OCI-LY1 (cell line): ENCODE measurements around the gene STAB1.

Experiments
- H2AFZ ChIP-seq: fragments of 200-600 bp; sonication (generic), shearing (Covaris generic); 2 replicates; pipeline ENCODE4 v1.6.0; 2014; ENCODE audit warnings: antibody characterized with exemption, mild to moderate bottlenecking, low read length
- H3F3A ChIP-seq: fragments of 200-600 bp; sonication (generic), shearing (Covaris generic); 2 replicates; pipeline ENCODE4 v1.6.0; 2014; ENCODE audit warnings: mild to moderate bottlenecking, antibody characterized with exemption, low read length, moderate library complexity; ENCODE audit not compliant: insufficient read depth
- H3K27ac ChIP-seq: fragments of 200-600 bp; sonication (generic); 2 replicates; pipeline ENCODE4 v1.5.1; 2014; ENCODE audit warnings: low read length, mixed run types, mild to moderate bottlenecking, low read depth; ENCODE audit not compliant: poor library complexity, severe bottlenecking
- H3K27me3 ChIP-seq: fragments of 200-600 bp; sonication (generic); 2 replicates; pipeline ENCODE4 v1.6.0; 2014; ENCODE audit warnings: antibody characterized with exemption, mild to moderate bottlenecking, low read length, moderate library complexity; ENCODE audit not compliant: insufficient read depth
- H3K36me3 ChIP-seq: fragments of 200-600 bp; sonication (generic); 2 replicates; pipeline ENCODE4 v1.6.1; 2014; ENCODE audit warnings: mild to moderate bottlenecking, antibody characterized with exemption, low read length, moderate library complexity, mixed read lengths; ENCODE audit not compliant: insufficient read depth
- H3K4me1 ChIP-seq: fragments of 200-600 bp; sonication (generic); 2 replicates; pipeline ENCODE4 v1.5.1; 2014; ENCODE audit warnings: mild to moderate bottlenecking, low read length, moderate library complexity; ENCODE audit not compliant: insufficient read depth, severe bottlenecking
- H3K4me2 ChIP-seq: fragments of 200-600 bp; sonication (generic), shearing (Covaris generic); 2 replicates; pipeline ENCODE4 v1.6.1; 2014; ENCODE audit warnings: low read length
- H3K4me3 ChIP-seq: fragments of 200-600 bp; sonication (generic); 2 replicates; pipeline ENCODE4 v1.5.1; 2014; ENCODE audit warnings: low read length, low read depth, mild to moderate bottlenecking, mixed read lengths; ENCODE audit not compliant: poor library complexity, severe bottlenecking
- H3K79me2 ChIP-seq: fragments of 200-600 bp; shearing (Covaris generic); 2 replicates; pipeline ENCODE4 v1.6.1; 2016; ENCODE audit warnings: mixed run types, low read length, mixed read lengths; ENCODE audit not compliant: insufficient read depth
- H3K9ac ChIP-seq: fragments of 200-600 bp; sonication (generic), shearing (Covaris generic); 2 replicates; pipeline ENCODE4 v1.6.1; 2014; ENCODE audit warnings: mild to moderate bottlenecking, low read length, mixed read lengths
- H3K9me2 ChIP-seq: fragments of 200-600 bp; sonication (generic), shearing (Covaris generic); 2 replicates; pipeline ENCODE4 v1.6.1; 2014; ENCODE audit warnings: low read depth, mild to moderate bottlenecking, low read length, mixed read lengths
- H3K9me3 ChIP-seq: fragments of 200-600 bp; shearing (Covaris generic); 2 replicates; pipeline ENCODE4 v1.6.1; 2014; ENCODE audit warnings: low read length, mixed read lengths
- H4K20me1 ChIP-seq: fragments of 200-600 bp; sonication (generic), shearing (Covaris generic); 2 replicates; pipeline ENCODE4 v1.6.0; 2016; ENCODE audit warnings: mild to moderate bottlenecking, low read length; ENCODE audit not compliant: insufficient read depth
- CTCF ChIP-seq: fragments of 200-600 bp; sonication (generic), shearing (Covaris generic); IDR thresholded peaks from 2 replicates; pipeline ENCODE4 v1.5.1; 2017; ENCODE audit warnings: mild to moderate bottlenecking, antibody characterized with exemption, low read length, moderate library complexity, mixed read lengths
- EZH2 ChIP-seq: fragments of 200-600 bp; sonication (generic), shearing (Covaris generic); IDR thresholded peaks from 2 replicates; pipeline ENCODE4 v1.8.0; 2017; ENCODE audit warnings: borderline replicate concordance, mixed run types, mild to moderate bottlenecking, antibody characterized with exemption, low read length, moderate library complexity, mixed read lengths

STAB1 gene

GRCh38 chr3:52517796-52518722 lies 22.9 kb downstream of the STAB1 start:
- Histone ChIP-seq H3K9me2 (no peaks in the 10 kb centered on the region), H4K20me1 (no peaks in the 10 kb centered on the region), H3K79me2 (no peaks in the 10 kb centered on the region), H3K27ac (no peak overlapping the region), H3K4me2 (no peak overlapping the region), H2AFZ (no peak overlapping the region), H3K9ac (no peak overlapping the region), H3K27me3 (peaks cover 11% of the 10 kb centered on the region; the same call in 1 of the 2 replicates), H3K4me1 (no peaks in the 10 kb centered on the region), H3K9me3 (no peaks in the 10 kb centered on the region), H3F3A (no peaks in the 10 kb centered on the region), H3K4me3 (no peak overlapping the region), H3K36me3 (0 out of 2 replicates have a peak, but pooled peaks cover 4% of the 10 kb centered on the region)
- TF ChIP-seq EZH2 = no peak
- no peak for TF ChIP-seq CTCF

- H4K20me1 ChIP-seq = no peaks in the 10 kb centered on the region
- no peak overlapping the region for H2AFZ ChIP-seq
- peaks cover 6% of the 10 kb centered on the region for H3K36me3 ChIP-seq
- H3K9me2 ChIP-seq = no peaks in the 10 kb centered on the region
- H3K27ac ChIP-seq = no peak overlapping the region
- H3K27me3 ChIP-seq = peaks cover 9% of the 10 kb centered on the region; the same call in 1 of the 2 replicates
- H3K9ac ChIP-seq = no peak overlapping the region
- TF ChIP-seq CTCF (no peak), EZH2 (no peak)
- no peaks in the 10 kb centered on the region for H3K79me2 ChIP-seq
- no peaks in the 10 kb centered on the region for H3F3A ChIP-seq
- no peak overlapping the region for H3K4me2 ChIP-seq
- no peaks in the 10 kb centered on the region for H3K4me1 ChIP-seq
- no peaks in the 10 kb centered on the region for H3K9me3 ChIP-seq
- no peak overlapping the region for H3K4me3 ChIP-seq
Observed at GRCh38 chr3:52518723-52519444, 23.7 kb downstream of the STAB1 start.

GRCh38 chr3:52519445-52520140 lies 24.5 kb downstream of the STAB1 start:
- Histone ChIP-seq H3K4me2 (no peak overlapping the region), H3K79me2 (no peaks in the 10 kb centered on the region), H3K4me1 (no peaks in the 10 kb centered on the region), H3K4me3 (no peak overlapping the region), H3F3A (no peaks in the 10 kb centered on the region), H3K9ac (no peak overlapping the region), H4K20me1 (no peaks in the 10 kb centered on the region), H3K27me3 (peaks cover 8% of the 10 kb centered on the region; the same call in 1 of the 2 replicates), H2AFZ (no peak overlapping the region), H3K27ac (no peak overlapping the region), H3K9me3 (no peaks in the 10 kb centered on the region), H3K36me3 (peaks cover 13% of the 10 kb centered on the region), H3K9me2 (no peaks in the 10 kb centered on the region)
- TF ChIP-seq CTCF = no peak
- TF ChIP-seq EZH2 = no peak
